WTC11 (cell line): ENCODE results near the gene RANGRF. TPM values are rescaled to one million over a fixed set of nuclear protein-coding genes. Genes with fewer than 3 reads are reported as not detected.

Experiments
- ATAC-seq: fragments of 200-7000 bp; cut with Tn5 transposase; 2 replicates; pipeline ENCODE4 v1.10.0; 2021; ENCODE audit warnings: mild to moderate bottlenecking, moderate library complexity
- CTCF ChIA-PET: fragments of 300-600 bp; sonication (Branson Sonifier 250); formaldehyde crosslinking; loops from one replicate; lab custom pipeline; 2021; ENCODE audit warnings: antibody characterized with exemption; lab: Charles Lee
- POLR2A ChIA-PET: fragments of 350-600 bp; sonication (Branson Sonifier 250); formaldehyde crosslinking; loops from one replicate; lab custom pipeline; 2021; ENCODE audit warnings: antibody characterized with exemption; lab: Charles Lee
- DNase-seq: peaks from one replicate; pipeline ENCODE4 v3.0.0; 2021; ENCODE audit warnings: low spot score
- H3K27ac Mint-ChIP-seq: 2 replicates; pipeline ENCODE4 v1.8.0; 2021; ENCODE audit warnings: mixed read lengths
- H3K27me3 Mint-ChIP-seq: 2 replicates; pipeline ENCODE4 v1.8.0; 2021; ENCODE audit warnings: low read depth, mild to moderate bottlenecking, moderate library complexity, mixed read lengths
- H3K36me3 Mint-ChIP-seq: 2 replicates; pipeline ENCODE4 v1.8.0; 2021; ENCODE audit warnings: mixed read lengths
- H3K4me1 Mint-ChIP-seq: 2 replicates; pipeline ENCODE4 v1.8.0; 2022; ENCODE audit warnings: mixed read lengths
- H3K4me3 Mint-ChIP-seq: 2 replicates; pipeline ENCODE4 v1.8.0; 2021; ENCODE audit warnings: mild to moderate bottlenecking, moderate library complexity, mixed read lengths
- H3K9me3 Mint-ChIP-seq: 2 replicates; pipeline ENCODE4 v1.8.0; 2021; ENCODE audit warnings: mixed read lengths
- ATF1 ChIP-seq: sonication (generic); formaldehyde crosslinking; IDR thresholded peaks from 2 replicates; pipeline ENCODE4 v1.8.1; 2023; ENCODE audit warnings: mild to moderate bottlenecking, moderate library complexity, missing genetic modification reagents
- ATF3 ChIP-seq: sonication (generic); formaldehyde crosslinking; conservative IDR thresholded peaks from 2 replicates; pipeline ENCODE4 v1.8.1; 2022; ENCODE audit warnings: mild to moderate bottlenecking, missing genetic modification reagents
- CBFB ChIP-seq: sonication (generic); formaldehyde crosslinking; IDR thresholded peaks from 2 replicates; pipeline ENCODE4 v1.8.1; 2022; ENCODE audit warnings: mild to moderate bottlenecking, low read depth, missing genetic modification reagents
- GTF2I ChIP-seq: fragments of 250-450 bp; sonication (Bioruptor Pico); conservative IDR thresholded peaks from 2 replicates; pipeline ENCODE4 v1.4.0; 2021; ENCODE audit warnings: mild to moderate bottlenecking
- IRF1 ChIP-seq: sonication (generic); formaldehyde crosslinking; IDR thresholded peaks from 2 replicates; pipeline ENCODE4 v1.8.0; 2023; ENCODE audit warnings: missing genetic modification reagents
- IRF2 ChIP-seq: sonication (generic); formaldehyde crosslinking; IDR thresholded peaks from 2 replicates; pipeline ENCODE4 v1.8.0; 2022; ENCODE audit warnings: low read depth, missing genetic modification reagents, borderline replicate concordance
- MAX ChIP-seq: sonication (generic); formaldehyde crosslinking; IDR thresholded peaks from 2 replicates; pipeline ENCODE4 v1.8.0; 2022; ENCODE audit warnings: mild to moderate bottlenecking, missing genetic modification reagents
- OVOL2 ChIP-seq: fragments of 250-450 bp; sonication (Bioruptor Pico); IDR thresholded peaks from 2 replicates; pipeline ENCODE4 v1.9.0; 2021; ENCODE audit warnings: mild to moderate bottlenecking, borderline replicate concordance
- PREB ChIP-seq: sonication (generic); formaldehyde crosslinking; IDR thresholded peaks from 2 replicates; pipeline ENCODE4 v1.8.1; 2022; ENCODE audit warnings: mild to moderate bottlenecking, missing genetic modification reagents, moderate library complexity, borderline replicate concordance
- RELA ChIP-seq: sonication (generic); formaldehyde crosslinking; IDR thresholded peaks from 2 replicates; pipeline ENCODE4 v1.8.1; 2022; ENCODE audit warnings: missing genetic modification reagents, mild to moderate bottlenecking, borderline replicate concordance
- ZBTB21 ChIP-seq: sonication (generic); formaldehyde crosslinking; IDR thresholded peaks from 2 replicates; pipeline ENCODE4 v1.8.1; 2023; ENCODE audit warnings: mild to moderate bottlenecking, missing genetic modification reagents, borderline replicate concordance
- ZMAT4 ChIP-seq: fragments of 250-450 bp; sonication (Bioruptor Pico); IDR thresholded peaks from 2 replicates; pipeline ENCODE4 v1.9.0; 2021; ENCODE audit warnings: mild to moderate bottlenecking
- ZNF219 ChIP-seq: sonication (generic); formaldehyde crosslinking; IDR thresholded peaks from 2 replicates; pipeline ENCODE4 v1.8.0; 2023; ENCODE audit warnings: missing genetic modification reagents, mild to moderate bottlenecking, borderline replicate concordance
- ZNF263 ChIP-seq: sonication (generic); formaldehyde crosslinking; IDR thresholded peaks from 2 replicates; pipeline ENCODE4 v1.8.1; 2022; ENCODE audit warnings: low read depth, mild to moderate bottlenecking, moderate library complexity, missing genetic modification reagents
- ZNF425 ChIP-seq: fragments of 250-450 bp; sonication (Bioruptor Pico); conservative IDR thresholded peaks from 2 replicates; pipeline ENCODE4 v1.9.0; 2021; ENCODE audit warnings: mild to moderate bottlenecking
- ZNF671 ChIP-seq: fragments of 250-450 bp; sonication (Bioruptor Pico); IDR thresholded peaks from 2 replicates; pipeline ENCODE4 v1.8.0; 2021; ENCODE audit warnings: mild to moderate bottlenecking
- total RNA-seq: library from RNA; stranded (reverse); gene quantifications from 3 replicates; pipeline ENCODE4 v1.2.3, GENCODE V29; 2021
- TF ChIP-seq, protein P1 (sequence below): sonication (generic); formaldehyde crosslinking; IDR thresholded peaks from 2 replicates; pipeline ENCODE4 v1.8.0; 2022; ENCODE audit warnings: mild to moderate bottlenecking, missing genetic modification reagents

Gene RANGRF
- total RNA-seq, 1 experiment from 2014 or later = 32.7 TPM

GRCh38 chr17:8312251-8312650, 23.8 kb downstream of the RANGRF start (continued):
- TF ChIP-seq RELA (CRISPR knock-in tag) (no peak), ZNF671 (CRISPR knock-in tag) (no peak), ZNF425 (CRISPR knock-in tag) (no peak), ZMAT4 (CRISPR knock-in tag) (no peak), PREB (CRISPR knock-in tag) (no peak), CBFB (CRISPR knock-in tag) (no peak), OVOL2 (CRISPR knock-in tag) (no peak)

DNA sequence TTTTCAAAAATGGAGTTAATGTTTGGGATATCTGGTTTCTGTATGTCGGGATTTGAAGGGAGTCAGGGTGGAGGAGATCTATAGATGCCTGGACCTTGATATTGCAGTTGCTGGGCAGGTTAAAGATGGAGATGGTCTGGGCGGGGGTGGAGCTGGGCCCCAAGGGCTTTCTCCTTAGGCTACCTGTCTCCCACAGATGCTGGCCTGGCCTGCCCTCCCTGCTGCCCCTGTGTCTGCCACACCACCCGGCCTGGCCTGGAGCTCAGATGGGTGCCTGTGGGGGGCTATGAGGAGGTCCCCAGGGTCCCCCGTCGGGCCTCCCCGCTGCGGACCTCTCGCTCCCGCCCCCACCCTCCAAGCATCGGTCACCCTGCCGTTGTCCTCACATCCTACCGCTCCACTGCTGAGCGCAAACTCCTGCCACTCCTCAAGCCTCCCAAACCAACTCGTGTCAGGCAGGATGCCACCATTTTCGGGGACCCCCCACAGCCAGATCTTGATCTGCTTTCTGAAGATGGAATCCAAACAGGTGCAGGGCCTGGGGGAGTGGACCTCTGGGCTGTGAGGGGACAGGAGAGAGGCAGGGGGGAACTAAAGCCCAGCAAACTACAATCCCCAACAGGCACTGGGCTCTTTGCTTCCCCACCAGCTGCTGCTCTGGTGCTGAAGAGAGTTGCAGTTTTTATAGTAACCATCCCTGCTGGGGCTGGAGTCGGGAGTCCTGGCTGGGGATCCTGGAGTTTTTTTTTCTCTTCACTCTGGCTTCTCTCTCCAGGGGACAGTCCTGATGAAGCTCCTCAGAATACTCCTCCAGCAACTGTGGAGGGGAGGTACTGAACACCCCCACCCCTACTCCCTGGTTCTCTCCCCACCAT, 24.5 kb downstream of the RANGRF start:
- DNase-seq (no peak), ATAC-seq (no peak)
- H3K27me3 Mint-ChIP-seq = peaks cover 33% of the 10 kb centered on the region
- ChIA-PET CTCF (interaction anchor here (0.7 to 3.3 kb wide), 6 partner anchors 12 to 253 kb away, joined by 3 to 13 read pairs (median 6); no protein-coding TSS in a partner anchor), POLR2A (no interaction called here)
- H3K4me3 Mint-ChIP-seq = no peak overlapping the region
- peaks cover 35% of the 10 kb centered on the region for H3K4me1 Mint-ChIP-seq
- TF ChIP-seq ZNF425 (CRISPR knock-in tag) (no peak), IRF2 (CRISPR knock-in tag) (no peak), IRF1 (CRISPR knock-in tag) (no peak), ATF1 (CRISPR knock-in tag) (no peak), ZNF263 (no peak), ZNF219 (CRISPR knock-in tag) (no peak), ATF3 (no peak), MAX (no peak), ZBTB21 (CRISPR knock-in tag) (no peak), ZNF671 (CRISPR knock-in tag) (no peak), GTF2I (CRISPR knock-in tag) (no peak)
- TF ChIP-seq, protein P1, sequence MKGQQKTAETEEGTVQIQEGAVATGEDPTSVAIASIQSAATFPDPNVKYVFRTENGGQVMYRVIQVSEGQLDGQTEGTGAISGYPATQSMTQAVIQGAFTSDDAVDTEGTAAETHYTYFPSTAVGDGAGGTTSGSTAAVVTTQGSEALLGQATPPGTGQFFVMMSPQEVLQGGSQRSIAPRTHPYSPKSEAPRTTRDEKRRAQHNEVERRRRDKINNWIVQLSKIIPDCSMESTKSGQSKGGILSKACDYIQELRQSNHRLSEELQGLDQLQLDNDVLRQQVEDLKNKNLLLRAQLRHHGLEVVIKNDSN (CRISPR knock-in tag) = no peak
- H3K9me3 Mint-ChIP-seq = no peaks in the 10 kb centered on the region
- H3K36me3 Mint-ChIP-seq = no peaks in the 10 kb centered on the region
- H3K27ac Mint-ChIP-seq = no peak overlapping the region
